SK-N-SH treated with all-trans-retinoic acid at 6 μM for 48 hours (cell line): ENCODE results near the gene SMARCA2.

Source experiments
- ATAC-seq: fragments of 200-7000 bp; cut with Tn5 transposase; 3 replicates; pipeline ENCODE4 v1.9.1; 2020; ENCODE audit warnings: mild to moderate bottlenecking, moderate library complexity
- ARNTL ChIP-seq: fragments of 450-650 bp; formaldehyde crosslinking; IDR thresholded peaks from 2 replicates; pipeline ENCODE4 v1.5.0; 2020; ENCODE audit warnings: low read depth, mild to moderate bottlenecking, moderate library complexity, borderline replicate concordance
- BACH2 ChIP-seq: fragments of 250-450 bp; sonication (Bioruptor Pico); IDR thresholded peaks from 2 replicates; pipeline ENCODE4 v1.9.0; 2021; ENCODE audit warnings: mild to moderate bottlenecking, borderline replicate concordance
- CSDC2 ChIP-seq: fragments of 250-450 bp; sonication (Bioruptor Pico); IDR thresholded peaks from 2 replicates; pipeline ENCODE4 v1.5.0; 2020; ENCODE audit warnings: mild to moderate bottlenecking, moderate library complexity
- ESRRG ChIP-seq: fragments of 250-450 bp; sonication (Bioruptor Pico); IDR thresholded peaks from 2 replicates; pipeline ENCODE4 v1.6.1; 2021; ENCODE audit warnings: mild to moderate bottlenecking
- GLIS3 ChIP-seq: fragments of 250-450 bp; sonication (Bioruptor Pico); IDR thresholded peaks from 2 replicates; pipeline ENCODE4 v1.5.0; 2020; ENCODE audit warnings: mild to moderate bottlenecking, moderate library complexity
- ISL1 ChIP-seq: fragments of 250-450 bp; sonication (Bioruptor Pico); IDR thresholded peaks from 2 replicates; pipeline ENCODE4 v2.1.2; 2022; ENCODE audit warnings: mild to moderate bottlenecking, moderate library complexity
- OSR1 ChIP-seq: fragments of 250-450 bp; sonication (Bioruptor Pico); IDR thresholded peaks from 2 replicates; pipeline ENCODE4 v1.8.0; 2022; ENCODE audit warnings: moderate library complexity, mild to moderate bottlenecking, inconsistent platforms
- PPARA ChIP-seq: fragments of 250-450 bp; sonication (Bioruptor Pico); IDR thresholded peaks from 2 replicates; pipeline ENCODE4 v1.5.0; 2020; ENCODE audit warnings: mild to moderate bottlenecking, borderline replicate concordance
- RARB ChIP-seq: fragments of 250-450 bp; sonication (Bioruptor Pico); IDR thresholded peaks from 2 replicates; pipeline ENCODE4 v1.8.0; 2021; ENCODE audit warnings: mild to moderate bottlenecking, moderate library complexity
- SNAI2 ChIP-seq: fragments of 250-450 bp; sonication (Bioruptor Pico); IDR thresholded peaks from 2 replicates; pipeline ENCODE4 v1.5.0; 2020; ENCODE audit warnings: mild to moderate bottlenecking, moderate library complexity
- TCF4 ChIP-seq: fragments of 250-450 bp; sonication (Bioruptor Pico); IDR thresholded peaks from 2 replicates; pipeline ENCODE4 v1.8.0; 2021; ENCODE audit warnings: mild to moderate bottlenecking, moderate library complexity, borderline replicate concordance
- TOX ChIP-seq: fragments of 250-450 bp; sonication (Bioruptor Pico); IDR thresholded peaks from 2 replicates; pipeline ENCODE4 v1.8.0; 2021; ENCODE audit warnings: mild to moderate bottlenecking, moderate library complexity, borderline replicate concordance
- ZC3H10 ChIP-seq: fragments of 250-450 bp; sonication (Bioruptor Pico); IDR thresholded peaks from 2 replicates; pipeline ENCODE4 v1.5.1; 2021; ENCODE audit warnings: mild to moderate bottlenecking, moderate library complexity
- ZFP3 ChIP-seq: fragments of 250-450 bp; sonication (Bioruptor Pico); IDR thresholded peaks from 2 replicates; pipeline ENCODE4 v1.5.0; 2020; ENCODE audit warnings: mild to moderate bottlenecking, moderate library complexity
- ZFP30 ChIP-seq: fragments of 450-650 bp; formaldehyde crosslinking; IDR thresholded peaks from 2 replicates; pipeline ENCODE4 v1.5.0; 2022; ENCODE audit warnings: mild to moderate bottlenecking, moderate library complexity
- ZNF565 ChIP-seq: fragments of 450-650 bp; formaldehyde crosslinking; conservative IDR thresholded peaks from 2 replicates; pipeline ENCODE4 v1.5.0; 2020; ENCODE audit warnings: low read depth, mild to moderate bottlenecking, moderate library complexity
- ZNF70 ChIP-seq: fragments of 450-650 bp; formaldehyde crosslinking; IDR thresholded peaks from 2 replicates; pipeline ENCODE4 v1.5.0; 2020; ENCODE audit warnings: mild to moderate bottlenecking, moderate library complexity
- ZNF8 ChIP-seq: fragments of 450-650 bp; formaldehyde crosslinking; IDR thresholded peaks from 2 replicates; pipeline ENCODE4 v1.5.0; 2020; ENCODE audit warnings: mild to moderate bottlenecking, moderate library complexity
- TF ChIP-seq, protein P1 (sequence below): fragments of 250-450 bp; sonication (Bioruptor Pico); IDR thresholded peaks from 2 replicates; pipeline ENCODE4 v1.5.1; 2021; ENCODE audit warnings: mild to moderate bottlenecking, moderate library complexity
- TF ChIP-seq, protein P2 (sequence below): fragments of 250-450 bp; sonication (Bioruptor Pico); IDR thresholded peaks from 2 replicates; pipeline ENCODE4 v1.5.0; 2020; ENCODE audit warnings: mild to moderate bottlenecking, moderate library complexity
- TF ChIP-seq, protein P3 (sequence below): fragments of 250-450 bp; sonication (Bioruptor Pico); IDR thresholded peaks from 2 replicates; pipeline ENCODE4 v1.8.0; 2021; ENCODE audit warnings: low read depth, mild to moderate bottlenecking, moderate library complexity, borderline replicate concordance

The SMARCA2 gene

DNA sequence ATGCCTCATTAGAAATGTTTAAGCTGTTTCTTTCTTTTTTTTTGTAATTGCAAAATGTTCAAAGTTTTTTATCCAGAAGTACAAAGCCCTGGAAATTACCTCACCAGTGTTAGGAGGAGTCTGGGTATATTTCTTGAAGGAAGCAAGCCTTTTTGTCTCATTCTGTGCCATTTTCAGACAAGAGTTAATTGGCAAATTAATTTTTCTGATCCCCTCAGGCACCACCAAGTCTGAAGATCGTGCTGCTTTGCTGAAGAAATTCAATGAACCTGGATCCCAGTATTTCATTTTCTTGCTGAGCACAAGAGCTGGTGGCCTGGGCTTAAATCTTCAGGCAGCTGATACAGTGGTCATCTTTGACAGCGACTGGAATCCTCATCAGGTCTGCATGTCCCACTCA, 94.9 kb downstream of the SMARCA2 start:
- TF ChIP-seq, protein P1, sequence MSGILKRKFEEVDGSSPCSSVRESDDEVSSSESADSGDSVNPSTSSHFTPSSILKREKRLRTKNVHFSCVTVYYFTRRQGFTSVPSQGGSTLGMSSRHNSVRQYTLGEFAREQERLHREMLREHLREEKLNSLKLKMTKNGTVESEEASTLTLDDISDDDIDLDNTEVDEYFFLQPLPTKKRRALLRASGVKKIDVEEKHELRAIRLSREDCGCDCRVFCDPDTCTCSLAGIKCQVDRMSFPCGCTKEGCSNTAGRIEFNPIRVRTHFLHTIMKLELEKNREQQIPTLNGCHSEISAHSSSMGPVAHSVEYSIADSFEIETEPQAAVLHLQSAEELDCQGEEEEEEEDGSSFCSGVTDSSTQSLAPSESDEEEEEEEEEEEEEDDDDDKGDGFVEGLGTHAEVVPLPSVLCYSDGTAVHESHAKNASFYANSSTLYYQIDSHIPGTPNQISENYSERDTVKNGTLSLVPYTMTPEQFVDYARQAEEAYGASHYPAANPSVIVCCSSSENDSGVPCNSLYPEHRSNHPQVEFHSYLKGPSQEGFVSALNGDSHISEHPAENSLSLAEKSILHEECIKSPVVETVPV (CRISPR knock-in tag) = no peak
- TF ChIP-seq ZNF565 (CRISPR knock-in tag) (no peak), TCF4 (no peak), ZFP30 (CRISPR knock-in tag) (no peak), RARB (CRISPR knock-in tag) (no peak), BACH2 (no peak), SNAI2 (no peak), ESRRG (CRISPR knock-in tag) (no peak), ISL1 (CRISPR knock-in tag) (no peak), ARNTL (CRISPR knock-in tag) (no peak), GLIS3 (no peak)
- TF ChIP-seq, protein P2, sequence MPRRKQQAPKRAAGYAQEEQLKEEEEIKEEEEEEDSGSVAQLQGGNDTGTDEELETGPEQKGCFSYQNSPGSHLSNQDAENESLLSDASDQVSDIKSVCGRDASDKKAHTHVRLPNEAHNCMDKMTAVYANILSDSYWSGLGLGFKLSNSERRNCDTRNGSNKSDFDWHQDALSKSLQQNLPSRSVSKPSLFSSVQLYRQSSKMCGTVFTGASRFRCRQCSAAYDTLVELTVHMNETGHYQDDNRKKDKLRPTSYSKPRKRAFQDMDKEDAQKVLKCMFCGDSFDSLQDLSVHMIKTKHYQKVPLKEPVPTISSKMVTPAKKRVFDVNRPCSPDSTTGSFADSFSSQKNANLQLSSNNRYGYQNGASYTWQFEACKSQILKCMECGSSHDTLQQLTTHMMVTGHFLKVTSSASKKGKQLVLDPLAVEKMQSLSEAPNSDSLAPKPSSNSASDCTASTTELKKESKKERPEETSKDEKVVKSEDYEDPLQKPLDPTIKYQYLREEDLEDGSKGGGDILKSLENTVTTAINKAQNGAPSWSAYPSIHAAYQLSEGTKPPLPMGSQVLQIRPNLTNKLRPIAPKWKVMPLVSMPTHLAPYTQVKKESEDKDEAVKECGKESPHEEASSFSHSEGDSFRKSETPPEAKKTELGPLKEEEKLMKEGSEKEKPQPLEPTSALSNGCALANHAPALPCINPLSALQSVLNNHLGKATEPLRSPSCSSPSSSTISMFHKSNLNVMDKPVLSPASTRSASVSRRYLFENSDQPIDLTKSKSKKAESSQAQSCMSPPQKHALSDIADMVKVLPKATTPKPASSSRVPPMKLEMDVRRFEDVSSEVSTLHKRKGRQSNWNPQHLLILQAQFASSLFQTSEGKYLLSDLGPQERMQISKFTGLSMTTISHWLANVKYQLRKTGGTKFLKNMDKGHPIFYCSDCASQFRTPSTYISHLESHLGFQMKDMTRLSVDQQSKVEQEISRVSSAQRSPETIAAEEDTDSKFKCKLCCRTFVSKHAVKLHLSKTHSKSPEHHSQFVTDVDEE (CRISPR knock-in tag) = no peak
- no peak for ATAC-seq

DNA sequence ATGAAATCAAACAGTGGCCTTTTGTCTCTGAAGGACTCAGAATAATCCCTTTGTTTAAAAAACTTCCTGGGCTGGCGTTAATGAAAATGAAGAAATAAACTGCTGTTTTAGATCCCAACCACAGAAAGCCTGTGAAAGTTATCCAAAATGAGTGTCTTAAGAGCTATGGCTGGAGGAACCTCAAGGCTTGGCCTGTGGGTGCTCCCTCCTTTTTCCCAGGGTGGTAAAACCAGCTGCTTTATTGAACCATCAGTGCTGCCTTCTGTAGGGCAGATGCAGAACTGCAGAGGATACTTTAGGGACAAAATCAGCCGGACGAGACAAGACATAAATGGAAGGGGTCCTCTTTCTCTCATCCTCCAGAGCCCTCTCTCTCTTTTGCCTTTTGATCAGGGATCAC, 100.9 kb downstream of the SMARCA2 start:
- TF ChIP-seq SNAI2 (no peak), ZFP30 (CRISPR knock-in tag) (no peak), BACH2 (no peak), ZNF8 (CRISPR knock-in tag) (no peak), ISL1 (CRISPR knock-in tag) (no peak), TOX (CRISPR knock-in tag) (no peak), CSDC2 (CRISPR knock-in tag) (no peak)
- TF ChIP-seq, protein P2 (CRISPR knock-in tag) = no peak
- TF ChIP-seq, protein P3, sequence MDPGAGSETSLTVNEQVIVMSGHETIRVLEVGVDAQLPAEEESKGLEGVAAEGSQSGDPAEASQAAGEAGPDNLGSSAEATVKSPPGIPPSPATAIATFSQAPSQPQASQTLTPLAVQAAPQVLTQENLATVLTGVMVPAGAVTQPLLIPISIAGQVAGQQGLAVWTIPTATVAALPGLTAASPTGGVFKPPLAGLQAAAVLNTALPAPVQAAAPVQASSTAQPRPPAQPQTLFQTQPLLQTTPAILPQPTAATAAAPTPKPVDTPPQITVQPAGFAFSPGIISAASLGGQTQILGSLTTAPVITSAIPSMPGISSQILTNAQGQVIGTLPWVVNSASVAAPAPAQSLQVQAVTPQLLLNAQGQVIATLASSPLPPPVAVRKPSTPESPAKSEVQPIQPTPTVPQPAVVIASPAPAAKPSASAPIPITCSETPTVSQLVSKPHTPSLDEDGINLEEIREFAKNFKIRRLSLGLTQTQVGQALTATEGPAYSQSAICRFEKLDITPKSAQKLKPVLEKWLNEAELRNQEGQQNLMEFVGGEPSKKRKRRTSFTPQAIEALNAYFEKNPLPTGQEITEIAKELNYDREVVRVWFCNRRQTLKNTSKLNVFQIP = no peak
- peak; percentile 60; the same call in 2 of the 3 replicates for ATAC-seq

DNA sequence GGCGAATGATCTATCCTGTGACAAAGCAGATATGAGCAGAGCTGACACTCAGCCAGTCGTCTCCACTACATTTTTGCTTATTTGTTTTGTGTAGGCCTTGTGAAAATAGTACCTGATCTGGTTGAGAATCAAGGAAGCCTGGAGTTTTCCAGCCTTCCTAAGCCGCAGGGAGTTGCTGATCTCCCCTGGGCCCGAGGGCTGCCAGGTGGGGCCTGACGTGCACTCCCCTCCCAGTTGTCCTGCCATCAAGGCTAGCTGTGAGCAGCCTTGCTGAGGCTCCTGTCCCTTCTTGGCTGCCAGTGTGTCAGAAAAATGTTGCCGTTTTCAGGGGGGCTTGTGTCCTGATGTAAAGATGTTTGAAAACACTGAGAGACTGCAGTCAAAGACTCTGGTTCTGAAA, 102.4 kb downstream of the SMARCA2 start:
- ATAC-seq = no peak
- TF ChIP-seq, protein P3 = no peak
- no peak for TF ChIP-seq GLIS3
- TF ChIP-seq ZFP3 = no peak
- no peak for TF ChIP-seq OSR1 (CRISPR knock-in tag)
- no peak for TF ChIP-seq ESRRG (CRISPR knock-in tag)
- TF ChIP-seq TOX (CRISPR knock-in tag) = no peak
- TF ChIP-seq SNAI2 = no peak
- TF ChIP-seq, protein P1 (CRISPR knock-in tag) = no peak
- no peak for TF ChIP-seq BACH2
- no peak for TF ChIP-seq PPARA (CRISPR knock-in tag)
- TF ChIP-seq, protein P2 (CRISPR knock-in tag) = no peak
- no peak for TF ChIP-seq ZC3H10
- TF ChIP-seq ZNF565 (CRISPR knock-in tag) = no peak
- no peak for TF ChIP-seq ZNF70
